HCT116 (cell line): ENCODE measurements around the gene KIF5C. TPM values are rescaled to one million over a fixed set of nuclear protein-coding genes. Genes with fewer than 3 reads are reported as not detected.

ENCODE experiments used
- ATAC-seq: fragments of 200-7000 bp; cut with Tn5 transposase; 2 replicates; pipeline ENCODE4 v1.9.1; 2020; ENCODE audit warnings: mild to moderate bottlenecking, moderate library complexity
- BruUV-seq: library from RNA; stranded (reverse); fragments of 400-500 nt; replicated peaks from 2 replicates; lab custom pipeline; 2021; lab: Mats Ljungman, UMichigan
- CTCF ChIA-PET: fragments of 300-600 bp; sonication (Branson Sonifier 250); formaldehyde crosslinking; loops from one replicate; lab custom pipeline; 2021; ENCODE audit warnings: antibody characterized with exemption; lab: Charles Lee
- POLR2A ChIA-PET: fragments of 300-600, 350-600 bp; sonication (Branson Sonifier 250); formaldehyde crosslinking; loops from one replicate; lab custom pipeline; 2021; ENCODE audit warnings: antibody characterized with exemption; lab: Charles Lee
- RAD21 ChIA-PET, 2 experiments: fragments of 300-600 bp; sonication (Branson Sonifier 250); formaldehyde crosslinking; loops; one replicate each; lab custom pipeline; 2023; ENCODE audit warnings: low total read pairs in 2 of 2; ENCODE audit not compliant: uncharacterized antibody in 2 of 2, unreplicated experiment in 2 of 2, low non-redundant PET in 1 of 2; lab: Charles Lee
- DNase-seq: peaks from one replicate; pipeline ENCODE4 v3.0.0-alpha.2; 2010; ENCODE audit warnings: low read depth, low spot score
- H2AFZ ChIP-seq: fragments of 200-600 bp; shearing (Covaris generic), sonication (generic); 2 replicates; pipeline ENCODE4 v1.6.1; 2017; ENCODE audit warnings: low read depth, mixed run types, mixed read lengths, antibody characterized with exemption, low read length; ENCODE audit not compliant: poor library complexity, severe bottlenecking
- H3K27ac ChIP-seq: 2 replicates; pipeline ENCODE4 v1.5.1; 2012; ENCODE audit warnings: low read depth, low read length
- H3K27me3 ChIP-seq: fragments of 200-600 bp; sonication (generic); 2 replicates; pipeline ENCODE4 v1.6.1; 2016; ENCODE audit warnings: mixed run types, low read length, mixed read lengths; ENCODE audit not compliant: insufficient read depth
- H3K36me3 ChIP-seq, 2 experiments: fragments of 200-500 bp in 1 of 2; fragments of 200-600 bp in 1 of 2; sonication (Bioruptor generic) in 1 of 2; sonication (generic) in 1 of 2; 2 replicates each; pipeline versions ENCODE4 v1.5.1 to v1.6.1; 2014 to 2016; ENCODE audit warnings: low read length in 2 of 2, inconsistent platforms in 1 of 2, mixed read lengths in 1 of 2, mixed run types in 1 of 2; ENCODE audit not compliant: insufficient read depth in 2 of 2, control insufficient read depth in 1 of 2
- H3K4me1 ChIP-seq, 2 experiments: fragments of 200-600 bp in 1 of 2; sonication (generic) in 1 of 2; 2 replicates each; pipeline versions ENCODE4 v1.5.1 to v1.6.1; 2012 to 2017; ENCODE audit warnings: low read length in 2 of 2, inconsistent platforms in 1 of 2, mild to moderate bottlenecking in 1 of 2, mixed read lengths in 1 of 2, mixed run types in 1 of 2, moderate library complexity in 1 of 2; ENCODE audit not compliant: insufficient read depth in 2 of 2, control insufficient read depth in 1 of 2
- H3K4me2 ChIP-seq: fragments of 200-600 bp; sonication (generic); 2 replicates; pipeline ENCODE4 v1.6.1; 2017; ENCODE audit warnings: mixed run types, low read length, mixed read lengths
- H3K4me3 ChIP-seq, 2 experiments: fragments of 200-600 bp in 1 of 2; sonication (generic) in 1 of 2; replicated peaks in 1 of 2; 2 replicates each; pipeline ENCODE4 v1.5.1; 2011 to 2016; ENCODE audit warnings: low read length in 2 of 2, control low read depth in 1 of 2, low read depth in 1 of 2, mild to moderate bottlenecking in 1 of 2, mixed read lengths in 1 of 2, mixed run types in 1 of 2
- H3K79me2 ChIP-seq: fragments of 200-600 bp; sonication (generic); 2 replicates; pipeline ENCODE4 v1.6.1; 2017; ENCODE audit warnings: mild to moderate bottlenecking, mixed run types, low read length, moderate library complexity, mixed read lengths; ENCODE audit not compliant: insufficient read depth
- H3K9ac ChIP-seq: fragments of 200-600 bp; sonication (generic); 2 replicates; pipeline ENCODE4 v1.6.1; 2016; ENCODE audit warnings: low read length, mixed read lengths
- H3K9me2 ChIP-seq: fragments of 200-600 bp; sonication (generic), shearing (Covaris generic); 2 replicates; pipeline ENCODE4 v1.6.1; 2017; ENCODE audit warnings: mixed run types, mild to moderate bottlenecking, moderate library complexity; ENCODE audit not compliant: insufficient read depth
- H3K9me3 ChIP-seq, 2 experiments: fragments of 200-500 bp in 1 of 2; fragments of 200-600 bp in 1 of 2; sonication (Bioruptor generic) in 1 of 2; sonication (generic) in 1 of 2; 2 replicates each; pipeline ENCODE4 v1.6.1; 2014 to 2017; ENCODE audit warnings: low read length in 2 of 2, mixed read lengths in 2 of 2, inconsistent platforms in 1 of 2, low read depth in 1 of 2, mild to moderate bottlenecking in 1 of 2, mixed run types in 1 of 2, moderate library complexity in 1 of 2; ENCODE audit not compliant: control insufficient read depth in 1 of 2, insufficient read depth in 1 of 2
- H4K20me1 ChIP-seq: fragments of 200-600 bp; sonication (generic), shearing (Covaris generic); 2 replicates; pipeline ENCODE4 v1.6.1; 2017; ENCODE audit warnings: mixed run types, mild to moderate bottlenecking, moderate library complexity; ENCODE audit not compliant: insufficient read depth
- CBX3 ChIP-seq: IDR thresholded peaks from 2 replicates; pipeline ENCODE4 v1.6.1; 2012; ENCODE audit warnings: low read depth
- CEBPB ChIP-seq: IDR thresholded peaks from 2 replicates; pipeline ENCODE4 v1.6.1; 2012; ENCODE audit warnings: low read depth
- ELF1 ChIP-seq: IDR thresholded peaks from 2 replicates; pipeline ENCODE4 v1.6.1; 2012; ENCODE audit warnings: low read depth, borderline replicate concordance
- EZH2 ChIP-seq: fragments of 200-600 bp; sonication (generic); IDR thresholded peaks from 2 replicates; pipeline ENCODE4 v1.6.1; 2017; ENCODE audit warnings: antibody characterized with exemption, mixed run types
- EZH2phosphoT487 ChIP-seq: fragments of 200-600 bp; IDR thresholded peaks from 2 replicates; pipeline ENCODE4 v1.6.1; 2018; ENCODE audit warnings: antibody characterized with exemption, borderline replicate concordance
- POLR2A ChIP-seq: IDR thresholded peaks from 2 replicates; pipeline ENCODE4 v1.7.0; 2011; ENCODE audit warnings: borderline replicate concordance; ENCODE audit not compliant: insufficient read depth, insufficient read length; ENCODE audit errors: extremely low read depth
- POLR2AphosphoS5 ChIP-seq: IDR thresholded peaks from 2 replicates; pipeline ENCODE4 v1.6.1; 2011; ENCODE audit warnings: mild to moderate bottlenecking, low read depth, low read length, moderate library complexity
- REST ChIP-seq: IDR thresholded peaks from 2 replicates; pipeline ENCODE4 v1.6.1; 2012; ENCODE audit warnings: low read depth
- SIN3A ChIP-seq: IDR thresholded peaks from 2 replicates; pipeline ENCODE4 v1.6.1; 2012; ENCODE audit warnings: low read depth
- SP1 ChIP-seq: IDR thresholded peaks from 2 replicates; pipeline ENCODE4 v1.6.1; 2012; ENCODE audit warnings: low read depth
- YY1 ChIP-seq: IDR thresholded peaks from 2 replicates; pipeline ENCODE4 v1.6.1; 2011; ENCODE audit warnings: low read length, low read depth, moderate library complexity, mild to moderate bottlenecking; ENCODE audit not compliant: insufficient replicate concordance; ENCODE audit errors: extremely low read depth
- ZFX ChIP-seq: fragments of 450-650 bp; IDR thresholded peaks from 2 replicates; pipeline ENCODE4 v1.6.1; 2017
- intact Hi-C: fragments of 100-400 bp; cut with micrococcal nuclease; formaldehyde crosslinking; loops from 2 replicates; pipeline ENCODE4 v1.10.0; 2022
- total RNA-seq: library from RNA; stranded (reverse); gene quantifications from one replicate; pipeline ENCODE4 v1.2.1, GENCODE V29; 2021; ENCODE audit not compliant: unreplicated experiment
- TF ChIP-seq, protein P1 (sequence below): IDR thresholded peaks from 2 replicates; pipeline ENCODE4 v1.6.1; 2012
- TF ChIP-seq, protein P2 (sequence below): IDR thresholded peaks from 2 replicates; pipeline ENCODE4 v1.6.1; 2012

Gene KIF5C
- total RNA-seq, 1 experiment from 2014 or later = 6.5 TPM

DNA sequence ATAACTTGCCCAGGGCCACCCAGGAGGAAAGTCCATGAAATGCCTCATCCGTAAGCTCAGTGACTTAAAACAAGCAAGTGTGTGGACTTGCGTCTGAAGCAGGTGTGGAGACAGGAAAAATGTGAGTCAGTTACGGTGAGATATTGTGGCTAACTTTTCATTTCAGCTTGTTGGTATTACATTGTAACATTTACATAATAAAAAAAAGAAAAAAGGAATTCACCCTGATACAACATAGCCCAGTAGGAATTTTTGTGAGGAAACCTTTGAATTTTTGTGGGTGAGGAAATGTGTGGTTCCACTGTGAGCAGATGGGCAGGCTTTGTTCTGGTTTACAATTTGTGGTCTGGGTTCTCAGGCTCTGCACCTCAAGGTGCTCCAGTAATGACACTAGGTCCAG, 129.8 kb downstream of the KIF5C start:
- BruUV-seq = no TSS peak
- Histone ChIP-seq H3K27ac (no peak overlapping the region), H3K4me1 (no peaks in the 10 kb centered on the region), H3K9me2 (no peaks in the 10 kb centered on the region), H3K79me2 (no peaks in the 10 kb centered on the region), H3K9ac (no peak overlapping the region), H3K36me3 (no peaks in the 10 kb centered on the region), H4K20me1 (no peaks in the 10 kb centered on the region), H3K9me3 (no peaks in the 10 kb centered on the region), H3K4me3 (no peak overlapping the region), H3K27me3 (no peaks in the 10 kb centered on the region), H2AFZ (no peak overlapping the region), H3K4me2 (no peak overlapping the region)
- intact Hi-C loops = no loop called here
- TF ChIP-seq CBX3 (no peak), EZH2phosphoT487 (no peak), SP1 (no peak), POLR2A (no peak), ELF1 (no peak), POLR2AphosphoS5 (no peak), SIN3A (no peak), REST (no peak), CEBPB (no peak), EZH2 (no peak), ZFX (no peak), YY1 (no peak)
- TF ChIP-seq, protein P1, sequence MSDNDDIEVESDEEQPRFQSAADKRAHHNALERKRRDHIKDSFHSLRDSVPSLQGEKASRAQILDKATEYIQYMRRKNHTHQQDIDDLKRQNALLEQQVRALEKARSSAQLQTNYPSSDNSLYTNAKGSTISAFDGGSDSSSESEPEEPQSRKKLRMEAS = no peak
- TF ChIP-seq, protein P2, sequence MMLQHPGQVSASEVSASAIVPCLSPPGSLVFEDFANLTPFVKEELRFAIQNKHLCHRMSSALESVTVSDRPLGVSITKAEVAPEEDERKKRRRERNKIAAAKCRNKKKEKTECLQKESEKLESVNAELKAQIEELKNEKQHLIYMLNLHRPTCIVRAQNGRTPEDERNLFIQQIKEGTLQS = no peak
- DNase-seq (no peak), ATAC-seq (no peak)
- CTCF ChIA-PET = no interaction called here
- POLR2A ChIA-PET = no interaction called here
- RAD21 ChIA-PET = no interaction called here
